PFSK-1 (cell line): Measurements from ENCODE around the gene CNTNAP2.

ENCODE experiments used
- POLR2AphosphoS5 ChIP-seq: IDR thresholded peaks from 2 replicates; pipeline ENCODE4 v1.6.1; 2012; ENCODE audit warnings: low read depth, mild to moderate bottlenecking, control low read depth, low read length, moderate library complexity
- REST ChIP-seq, 2 experiments: IDR thresholded peaks; 2 replicates each; pipeline versions ENCODE4 v1.6.1 to v1.8.0; 2011 to 2012; ENCODE audit warnings: low read depth in 2 of 2, low read length in 2 of 2, control low read depth in 1 of 2, inconsistent platforms in 1 of 2, mild to moderate bottlenecking in 1 of 2, moderate library complexity in 1 of 2; ENCODE audit not compliant: insufficient read depth in 1 of 2
- TAF1 ChIP-seq: IDR thresholded peaks from 2 replicates; pipeline ENCODE4 v1.6.1; 2012; ENCODE audit warnings: low read length, control low read depth, borderline replicate concordance; ENCODE audit not compliant: insufficient read depth

DNA sequence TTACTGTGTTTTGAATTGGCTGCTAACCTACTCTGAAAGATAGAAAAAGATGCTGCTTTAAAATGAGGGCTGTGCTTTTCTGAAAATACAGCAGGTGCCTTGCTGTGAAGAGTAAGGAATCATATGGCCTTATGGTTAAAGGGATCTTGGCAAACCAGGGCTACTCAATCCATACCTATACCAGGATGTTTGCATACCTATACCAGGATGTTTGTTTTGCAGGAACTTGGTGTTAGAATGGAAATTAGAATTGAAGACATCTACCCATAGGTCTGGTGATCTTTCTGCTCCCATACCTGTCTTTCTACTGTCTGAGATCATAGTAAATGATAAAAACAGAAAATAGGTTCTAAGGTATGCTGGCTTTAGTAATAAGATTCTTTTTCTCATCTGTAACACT lies 2273.8 kb downstream of the CNTNAP2 start:
- TF ChIP-seq REST (IDR thresholded peaks at IDR 0.05; ENCODE audit: insufficient read depth in 1 of 2, low read depth in 2 of 2, low read length in 2 of 2) (no peak), POLR2AphosphoS5 (no peak), TAF1 (no peak)
